ENCODE measurements around the gene DVL1. TPM values are rescaled to one million over a fixed set of nuclear protein-coding genes. Genes with fewer than 3 reads are reported as not detected.

DVL1 gene
- total and polyA plus RNA-seq, 2 of the 13 experiments (the other 11 are each of a cell fraction or from before 2014, with no cell fraction given), result 30.8 to 60.4 TPM

- DNase-seq (ENCODE audit: low spot score) (no peak), ATAC-seq (no peak), FAIRE-seq (no peak)
- Histone ChIP-seq H3K4me1 (ENCODE audit: insufficient read depth, low read length) (peaks cover 57% of the 10 kb centered on the region), H3K9me3 (ENCODE audit: low read length) (no peaks in the 10 kb centered on the region), H3K27ac (ENCODE audit: extremely low read length, insufficient read depth, low read length) (peak overlapping the region; percentile 24), H3K79me2 (ENCODE audit: insufficient read depth, low read length) (peaks cover 4% of the 10 kb centered on the region), H3K27me3 (ENCODE audit: control insufficient read depth in 1 of 2, insufficient read depth in 2 of 2, low read length in 2 of 2) (no peaks in the 10 kb centered on the region), H3K4me3 (replicated peaks in 1 of 3; ENCODE audit: insufficient read depth in 1 of 3, low read depth in 2 of 3, low read length in 3 of 3) (peak overlapping the region; percentile 23 to 48 (median 25); a peak in 4 of 6 replicates), H3K9ac (ENCODE audit: insufficient read depth, low read depth, low read length) (peak overlapping the region; percentile 48; the same call in 1 of the 2 replicates), H3K4me2 (ENCODE audit: low read depth, low read length) (peak overlapping the region; percentile 92), H4K20me1 (ENCODE audit: insufficient read depth, low read length) (no peaks in the 10 kb centered on the region), H2AFZ (ENCODE audit: low read length) (no peak overlapping the region), H3K36me3 (replicated peaks in 1 of 2; ENCODE audit: control insufficient read depth in 1 of 2, insufficient read depth in 2 of 2, low read length in 2 of 2) (no peaks in the 10 kb centered on the region)
- BruUV-seq (replicated peaks), result no TSS peak
- ChIA-PET POLR2A (interaction anchor here (1.0 to 1.6 kb wide), 2 partner anchors 11 to 14 kb away, joined by 6 to 15 read pairs; partner anchors contain the start of gene AURKAIP1), CTCF (ENCODE audit: low intra/inter-chr PET ratio, low total read pairs) (no interaction called here)
- in situ Hi-C loops (cut with HindIII; ENCODE audit: extremely low pct_ligation_motif_present, low pct_unique_long_range_greater_than_20kb), result no loop called here
- intact Hi-C loops (cut with micrococcal nuclease; ENCODE audit: unreplicated experiment), result no loop called here
- 73% methylated on average over 25 of the region's 35 CpGs for WGBS (ENCODE audit: low lambda C conversion rate)
- TF ChIP-seq HOXA7 (CRISPR knock-in tag; IDR thresholded peaks at IDR 0.05) (no peak), HNRNPL (IDR thresholded peaks at IDR 0.05; ENCODE audit: low read depth, low read length) (0 out of 2 replicates have a peak, but pooled peaks have one; percentile 17), ZNF232 (CRISPR knock-in tag; IDR thresholded peaks at IDR 0.05; ENCODE audit: borderline replicate concordance) (no peak), ATF1 (CRISPR knock-in tag; IDR thresholded peaks at IDR 0.05) (no peak), SRSF4 (IDR thresholded peaks at IDR 0.05; ENCODE audit: low read depth, low read length, poor library complexity, severe bottlenecking) (no peak), STAT6 (CRISPR knock-in tag; IDR thresholded peaks at IDR 0.05; ENCODE audit: borderline replicate concordance) (no peak), HOXD1 (CRISPR knock-in tag; IDR thresholded peaks at IDR 0.05) (no peak), YEATS2 (CRISPR knock-in tag; IDR thresholded peaks at IDR 0.05; ENCODE audit: borderline replicate concordance) (no peak), ARHGAP35 (CRISPR knock-in tag; IDR thresholded peaks at IDR 0.05; ENCODE audit: borderline replicate concordance) (no peak), REL (CRISPR knock-in tag; conservative IDR thresholded peaks at IDR 0.05) (no peak), FOXA1 (IDR thresholded peaks at IDR 0.05) (no peak), FOXA1 (CRISPR knock-in tag; IDR thresholded peaks at IDR 0.05) (no peak), STAG1 (CRISPR knock-in tag; IDR thresholded peaks at IDR 0.05) (no peak), IRF1 (CRISPR knock-in tag; IDR thresholded peaks at IDR 0.05; ENCODE audit: low read depth) (no peak), SNRNP70 (IDR thresholded peaks at IDR 0.05; ENCODE audit: low read depth, low read length) (no peak), PCBP1 (IDR thresholded peaks at IDR 0.05; ENCODE audit: borderline replicate concordance, low read depth, low read length) (0 out of 2 replicates have a peak, but pooled peaks have one; percentile 26), RXRA (CRISPR knock-in tag; IDR thresholded peaks at IDR 0.05) (no peak), ZNF75D (CRISPR knock-in tag; IDR thresholded peaks at IDR 0.05; ENCODE audit: borderline replicate concordance) (no peak), ASH2L (IDR thresholded peaks at IDR 0.05; ENCODE audit: insufficient read length, low read depth, low read length) (no peak), ZNF562 (CRISPR knock-in tag; IDR thresholded peaks at IDR 0.05; ENCODE audit: borderline replicate concordance) (no peak), CBX2 (IDR thresholded peaks at IDR 0.05; ENCODE audit: low read depth, low read length) (no peak), CBX2 (CRISPR knock-in tag; IDR thresholded peaks at IDR 0.05; ENCODE audit: low read depth) (no peak), SRF (IDR thresholded peaks at IDR 0.05; ENCODE audit: low read depth, low read length) (no peak)
These were observed 12.2 kb upstream of the DVL1 start for GRCh38 chr1:1361233-1361981.

Data from HepG2 (cell line).